Activated CD8-positive, alpha-beta T cell treated with anti-CD3 and anti-CD28 coated beads for 36 hours (primary cell): Measurements from ENCODE around the gene COG8. TPM values are rescaled to one million over a fixed set of nuclear protein-coding genes. Genes with fewer than 3 reads are reported as not detected.
A peak's percentile ranks its signal among the peaks of the same experiment; 100 is the strongest.

Source experiments
- ATAC-seq: fragments of 200-7000 bp; cut with Tn5 transposase; one replicate; pipeline ENCODE4 v1.10.0; 2021; ENCODE audit warnings: mild to moderate bottlenecking, moderate library complexity
- CTCF ChIA-PET: fragments of 350-600 bp; sonication (Branson Sonifier 250); formaldehyde crosslinking; loops from one replicate; lab custom pipeline; 2021; ENCODE audit warnings: antibody characterized with exemption; lab: Charles Lee
- POLR2A ChIA-PET: fragments of 350-600 bp; sonication (Branson Sonifier 250); formaldehyde crosslinking; loops from one replicate; lab custom pipeline; 2021; ENCODE audit warnings: antibody characterized with exemption; lab: Charles Lee
- DNase-seq: peaks from one replicate; pipeline ENCODE4 v3.0.0-alpha.2; 2020
- H3K27ac Mint-ChIP-seq: one replicate; pipeline ENCODE4 v1.8.0; 2021; ENCODE audit warnings: mild to moderate bottlenecking, mixed read lengths
- H3K27me3 Mint-ChIP-seq: one replicate; pipeline ENCODE4 v1.8.0; 2021; ENCODE audit warnings: mixed read lengths
- H3K36me3 Mint-ChIP-seq: one replicate; pipeline ENCODE4 v1.8.0; 2021; ENCODE audit warnings: low read depth, mixed read lengths
- H3K4me1 Mint-ChIP-seq: one replicate; pipeline ENCODE4 v1.8.0; 2021; ENCODE audit warnings: low read depth, mixed read lengths
- H3K4me3 Mint-ChIP-seq: one replicate; pipeline ENCODE4 v1.8.0; 2021; ENCODE audit warnings: mild to moderate bottlenecking, moderate library complexity, mixed read lengths
- H3K9me3 Mint-ChIP-seq: one replicate; pipeline ENCODE4 v1.8.0; 2021; ENCODE audit warnings: mixed read lengths
- CTCF ChIP-seq: fragments of 200-600 bp; IDR thresholded peaks from one replicate; pipeline ENCODE4 v1.8.0; 2022; ENCODE audit warnings: antibody characterized with exemption, mild to moderate bottlenecking
- intact Hi-C: fragments of 100-400 bp; cut with micrococcal nuclease; formaldehyde crosslinking; loops from one replicate; pipeline ENCODE4 v1.10.0; 2022
- total RNA-seq, 2 experiments: library from RNA; stranded (reverse); gene quantifications; one replicate each; pipeline ENCODE4 v1.2.3, GENCODE V29; 2021

COG8 gene
- 10 to 100 TPM; 26.0 to 27.4 TPM for total RNA-seq

GRCh38 chr16:69339289-69340094, at the start of gene COG8, which contains the start of gene NIP7:
COG8 (minus strand) TSS chr16:69339564; CDS start chr16:69339552, 12 bp downstream.
NIP7 (plus strand) TSS chr16:69339772; CDS start chr16:69339830, 58 bp downstream.
- H3K27me3 Mint-ChIP-seq, result no peaks in the 10 kb centered on the region
- intact Hi-C loops, result loop anchor here (1.0 kb wide), 1 partner anchor 9 kb away; the partner anchor contains the start of gene PDF
- H3K36me3 Mint-ChIP-seq, result peaks cover 65% of the 10 kb centered on the region
- ChIA-PET POLR2A (interaction anchor here (0.6 to 6.9 kb wide), 9 partner anchors 10 to 423 kb away, joined by 3 to 72 read pairs (median 3); partner anchors contain the start of gene PDF), CTCF (interaction anchor here (0.7 to 3.3 kb wide), 13 partner anchors 7 to 693 kb away, joined by 3 to 28 read pairs (median 5); partner anchors contain the start of genes NOB1 and PDF)
- no peaks in the 10 kb centered on the region for H3K9me3 Mint-ChIP-seq
- H3K4me3 Mint-ChIP-seq, result peak within 1 kb of the TSS; percentile 97
- H3K27ac Mint-ChIP-seq, result peak within 1 kb of the TSS; percentile 99
- H3K4me1 Mint-ChIP-seq, result peaks cover 51% of the 10 kb centered on the region
- peak; percentile 96 for DNase-seq
- TF ChIP-seq CTCF, result peak; percentile 70
- peak; percentile 92 for ATAC-seq

GRCh38 chr16:69386596-69386995, 47.2 kb upstream of the COG8 start:
- Mint-ChIP-seq H3K36me3 (peaks cover 28% of the 10 kb centered on the region), H3K27me3 (no peaks in the 10 kb centered on the region), H3K27ac (peak overlapping the region; percentile 42), H3K4me1 (peaks cover 25% of the 10 kb centered on the region), H3K9me3 (no peaks in the 10 kb centered on the region), H3K4me3 (peak overlapping the region; percentile 86)
- TF ChIP-seq CTCF, result no peak
- ATAC-seq (no peak), DNase-seq (no peak)
- CTCF ChIA-PET, result interaction anchor here (3.3 kb wide), 1 partner anchor 10 kb away, joined by 39 read pairs; no protein-coding TSS in a partner anchor
- POLR2A ChIA-PET, result interaction anchor here (0.6 to 1.8 kb wide), 8 partner anchors 24 to 375 kb away, joined by 3 to 8 read pairs (median 4); partner anchors contain the start of genes NOB1, PDF and WWP2
- intact Hi-C loops, result no loop called here

- ATAC-seq, result no peak
- H3K36me3 Mint-ChIP-seq, result peaks cover 38% of the 10 kb centered on the region
- ChIA-PET POLR2A (interaction anchor here (0.8 to 1.8 kb wide), 10 partner anchors 14 to 369 kb away, joined by 3 to 7 read pairs (median 4); partner anchors contain the start of gene NOB1), CTCF (interaction anchor here (1.7 to 2.0 kb wide), 2 partner anchors 11 to 46 kb away, joined by 10 read pairs; partner anchors contain the start of genes COG8 and NIP7)
- peak overlapping the region; percentile 91 for H3K27ac Mint-ChIP-seq
- no peaks in the 10 kb centered on the region for H3K9me3 Mint-ChIP-seq
- peaks cover 29% of the 10 kb centered on the region for H3K4me1 Mint-ChIP-seq
- TF ChIP-seq CTCF, result no peak
- H3K4me3 Mint-ChIP-seq, result peak overlapping the region; percentile 86
- no peak for DNase-seq
- intact Hi-C loops, result no loop called here
- no peaks in the 10 kb centered on the region for H3K27me3 Mint-ChIP-seq
Measured at GRCh38 chr16:69384974-69385373, 45.6 kb upstream of the COG8 start.

- CTCF ChIA-PET, result interaction anchor here (0.7 to 2.5 kb wide), 4 partner anchors 14 to 372 kb away, joined by 3 to 10 read pairs (median 5); partner anchors contain the start of gene NOB1
- Mint-ChIP-seq H3K27me3 (no peaks in the 10 kb centered on the region), H3K4me3 (no peak overlapping the region), H3K4me1 (peaks cover 45% of the 10 kb centered on the region), H3K27ac (peak overlapping the region; percentile 63), H3K9me3 (no peaks in the 10 kb centered on the region), H3K36me3 (peaks cover 57% of the 10 kb centered on the region)
- DNase-seq, result peak; percentile 21
- POLR2A ChIA-PET, result interaction anchor here (0.6 to 1.6 kb wide), 3 partner anchors 182 to 717 kb away, joined by 4 read pairs; no protein-coding TSS in a partner anchor
- no peak for TF ChIP-seq CTCF
- intact Hi-C loops, result no loop called here
- no peak for ATAC-seq
Measured at GRCh38 chr16:69382421-69382820, 43.1 kb upstream of the COG8 start.
